Measurements from ENCODE around the gene ZDHHC16. TPM values are rescaled to one million over a fixed set of nuclear protein-coding genes. Genes with fewer than 3 reads are reported as not detected.

ZDHHC16 gene
- total RNA-seq, 8 experiments from 2014 or later, result 11.8 to 48.3 (median 25.7) TPM

DNA sequence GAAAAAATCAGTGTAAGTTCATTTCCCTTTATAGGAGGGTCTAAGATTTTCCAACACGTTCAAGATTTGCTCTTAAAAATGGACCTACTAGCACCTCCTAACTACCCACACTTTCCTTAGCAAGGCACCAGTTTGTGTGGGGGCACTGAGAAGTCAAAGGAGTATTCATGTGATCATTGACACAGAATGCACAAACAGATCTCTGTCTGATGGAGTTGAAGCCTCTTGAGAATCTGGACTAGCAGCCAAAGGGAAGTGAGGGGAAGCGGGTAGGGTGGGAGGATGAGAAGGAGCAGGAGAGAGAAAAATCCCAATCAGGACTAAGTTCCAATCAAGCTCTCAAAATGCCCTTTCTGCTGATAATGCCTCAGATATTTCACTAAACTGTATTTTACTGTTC lies 48.2 kb downstream of the ZDHHC16 start:
- no peak overlapping the region for H3K4me3 ChIP-seq
- in situ Hi-C loops (cut with MboI; ENCODE audit: low pct_unique_long_range_greater_than_20kb in 2 of 9, low sequenced_read_pairs in 9 of 9, unreplicated experiment in 9 of 9), result no loop called here

GRCh38 chr10:97494863-97495506 lies 49.0 kb downstream of the ZDHHC16 start:
- no peak for ATAC-seq (replicated peaks in 6 of 8)
- in situ Hi-C loops (cut with MboI; ENCODE audit: low pct_unique_long_range_greater_than_20kb in 2 of 9, low sequenced_read_pairs in 9 of 9, unreplicated experiment in 9 of 9), result no loop called here
- Histone ChIP-seq H3K4me1 (replicated peaks in 1 of 2) (peaks cover under 1 to 9% of the 10 kb centered on the region in 2 donors), H3K4me3 (no peak overlapping the region), H3K27ac (no peak overlapping the region)
- 24 to 73% (median 44%) methylated on average over 1 to 7 of the region's 7 CpGs; no CpG with 5 or more reads in 2 of the 10 experiments for WGBS, 10 experiments

More for the DNA sequence above, 48.2 kb downstream of the ZDHHC16 start:
- Histone ChIP-seq H3K4me1 (replicated peaks in 1 of 2) (peaks cover 0 to 7% of the 10 kb centered on the region in 2 donors), H3K27ac (no peak overlapping the region)
- no peak for ATAC-seq (replicated peaks in 6 of 8)
- WGBS, 10 experiments, result 8 to 100% (median 82%) methylated on average over 1 to 2 of the region's 2 CpGs; no CpG with 5 or more reads in 4 of the 10 experiments

DNA sequence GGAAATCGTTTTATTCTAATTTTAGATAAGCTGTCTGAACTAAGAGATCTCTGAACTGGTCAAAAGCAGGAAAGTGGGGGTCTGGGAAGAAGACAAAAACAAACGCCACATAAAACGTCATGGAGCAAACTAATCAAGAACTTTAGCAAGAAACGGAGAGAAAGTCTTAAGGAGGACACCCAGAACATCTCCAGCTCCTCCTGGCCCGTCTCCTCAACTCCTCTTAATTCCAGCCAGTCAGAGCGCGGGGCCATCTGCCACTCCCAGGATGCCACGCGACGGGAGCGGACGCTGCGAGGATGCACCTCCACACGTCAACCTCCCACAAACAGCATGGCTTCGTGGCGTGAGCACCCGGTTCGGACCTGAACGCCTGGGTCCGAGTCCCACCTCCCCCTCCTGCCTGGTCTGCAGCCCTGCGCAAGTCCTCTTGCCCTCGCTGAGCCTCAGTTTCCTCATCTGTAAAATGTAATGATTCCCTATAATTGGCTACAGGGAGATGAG lies 51.6 kb downstream of the ZDHHC16 start:
- Histone ChIP-seq H3K4me3 (peak overlapping the region; percentile 67 to 92 (median 84)), H3K4me1 (replicated peaks in 1 of 2) (peaks cover 2 to 10% of the 10 kb centered on the region in 2 donors), H3K27ac (peak overlapping the region; percentile 77 to 91)
- ATAC-seq (replicated peaks in 6 of 8), result peak; percentile 8 to 45 (median 26)
- 0 to 2% (median 0%) methylated on average over 1 to 15 of the region's 22 CpGs; no CpG with 5 or more reads in 1 of the 10 experiments for WGBS, 10 experiments
- in situ Hi-C loops (cut with MboI; ENCODE audit: low pct_unique_long_range_greater_than_20kb in 2 of 9, low sequenced_read_pairs in 9 of 9, unreplicated experiment in 9 of 9), result no loop called here

DNA sequence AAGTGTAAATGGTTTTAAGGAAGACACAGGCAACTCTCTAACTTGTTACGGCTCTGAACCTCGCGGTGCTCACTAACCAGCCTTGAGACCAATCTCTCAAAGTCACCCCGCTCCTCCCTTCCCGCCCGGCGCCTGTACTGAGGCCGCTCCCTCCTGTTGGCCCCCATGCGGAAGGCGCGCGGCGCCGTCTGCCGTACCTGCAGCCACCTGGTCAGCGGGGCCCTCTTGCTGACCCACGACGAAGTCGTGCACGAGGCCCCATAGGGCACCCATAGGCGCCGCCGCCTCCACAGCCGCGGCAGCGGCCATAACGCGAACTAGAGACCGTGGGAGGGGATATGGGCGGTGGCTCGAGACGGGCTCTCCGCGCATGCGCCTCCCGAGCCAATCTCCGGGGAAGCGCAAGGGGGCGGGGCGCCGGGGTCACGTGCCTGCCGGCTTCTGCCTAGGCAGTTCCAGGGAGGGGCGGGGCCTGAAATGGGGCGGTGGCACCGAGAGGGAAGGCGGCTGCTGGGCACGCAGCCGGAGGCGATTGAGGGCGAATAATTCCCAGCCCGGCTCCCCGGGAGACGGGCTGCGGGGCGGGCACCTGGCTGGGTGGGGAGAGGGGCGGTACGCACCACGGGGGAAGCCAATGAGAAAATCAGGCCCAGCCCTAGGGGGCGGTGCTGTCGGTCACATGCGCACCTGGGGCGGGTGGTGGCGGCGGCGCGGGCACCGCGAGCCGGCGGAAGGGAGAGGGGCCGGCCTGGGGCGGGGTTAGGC lies 52.3 kb downstream of the ZDHHC16 start, which contains the start of gene MMS19:
Gene MMS19, minus strand, starts transcription at position 347 of the 765 bp plus-strand sequence. Its CDS starts 38 bp downstream, at position 309.
- in situ Hi-C loops (cut with MboI; ENCODE audit: low pct_unique_long_range_greater_than_20kb in 2 of 9, low sequenced_read_pairs in 9 of 9, unreplicated experiment in 9 of 9), result no loop called here

DNA sequence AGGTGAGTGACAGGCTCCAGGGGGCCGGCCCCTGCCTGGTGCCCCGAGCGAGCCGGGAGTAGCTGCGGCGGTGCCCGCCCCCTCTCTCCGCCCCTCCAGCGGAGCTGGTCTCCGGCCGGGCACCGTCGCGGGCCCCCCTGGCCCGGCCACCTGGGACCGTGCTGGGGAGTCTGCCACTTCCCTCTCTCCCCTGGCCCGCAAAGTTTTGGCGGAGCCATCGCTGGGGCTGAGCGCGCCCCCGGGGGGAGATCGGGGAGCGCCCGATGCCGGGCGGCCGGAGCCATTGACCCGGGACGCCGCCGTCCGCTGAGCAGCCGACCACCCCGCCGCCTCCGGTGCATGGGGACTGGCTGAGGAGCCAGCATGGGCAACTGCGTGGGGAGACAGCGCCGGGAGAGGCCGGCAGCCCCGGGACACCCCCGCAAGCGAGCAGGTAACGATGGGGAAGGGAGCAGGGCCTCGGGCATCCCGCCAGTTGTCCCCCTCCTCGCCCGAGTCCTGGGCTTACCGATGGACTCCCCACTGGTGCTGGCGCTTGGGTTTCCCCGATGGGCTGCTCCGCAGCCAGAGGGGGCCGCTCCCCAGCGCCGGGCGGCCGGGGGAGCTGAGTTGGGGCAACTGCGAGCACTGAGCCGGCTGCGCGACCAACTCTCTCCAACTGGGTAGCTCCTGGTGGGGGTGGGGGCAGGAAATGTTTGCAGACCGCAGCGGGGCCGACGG lies 53.0 kb downstream of the ZDHHC16 start, which contains the start of gene UBTD1:
Gene UBTD1, plus strand, starts transcription at position 84 of the 720 bp plus-strand sequence. Its CDS starts 280 bp downstream, at position 364.
- peaks cover 2 to 10% of the 10 kb centered on the region in 2 donors for H3K4me1 ChIP-seq (replicated peaks in 1 of 2)
- in situ Hi-C loops (cut with MboI; ENCODE audit: low pct_unique_long_range_greater_than_20kb in 2 of 9, low sequenced_read_pairs in 9 of 9, unreplicated experiment in 9 of 9), result no loop called here
- peak within 1 kb of the TSS; percentile 77 to 91 for H3K27ac ChIP-seq
- H3K4me3 ChIP-seq, result peak within 1 kb of the TSS; percentile 67 to 92 (median 84)
- 0% methylated on average over 12 of the region's 66 CpGs; no CpG with 5 or more reads in 9 of the 10 experiments for WGBS, 10 experiments
- peak; percentile 7 to 91 (median 16) for ATAC-seq (replicated peaks in 6 of 8)

More for the DNA sequence above, 52.3 kb downstream of the ZDHHC16 start, which contains the start of gene MMS19:
- Histone ChIP-seq H3K4me1 (replicated peaks in 1 of 2) (peaks cover 2 to 10% of the 10 kb centered on the region in 2 donors), H3K27ac (peak within 1 kb of the TSS; percentile 77 to 91), H3K4me3 (peak within 1 kb of the TSS; percentile 67 to 92 (median 84))
- 30% methylated on average over 2 of the region's 73 CpGs; no CpG with 5 or more reads in 9 of the 10 experiments for WGBS, 10 experiments
- ATAC-seq (replicated peaks in 6 of 8), result peak in 7 of 8 experiments; percentile 58 to 92 (median 79)

DNA sequence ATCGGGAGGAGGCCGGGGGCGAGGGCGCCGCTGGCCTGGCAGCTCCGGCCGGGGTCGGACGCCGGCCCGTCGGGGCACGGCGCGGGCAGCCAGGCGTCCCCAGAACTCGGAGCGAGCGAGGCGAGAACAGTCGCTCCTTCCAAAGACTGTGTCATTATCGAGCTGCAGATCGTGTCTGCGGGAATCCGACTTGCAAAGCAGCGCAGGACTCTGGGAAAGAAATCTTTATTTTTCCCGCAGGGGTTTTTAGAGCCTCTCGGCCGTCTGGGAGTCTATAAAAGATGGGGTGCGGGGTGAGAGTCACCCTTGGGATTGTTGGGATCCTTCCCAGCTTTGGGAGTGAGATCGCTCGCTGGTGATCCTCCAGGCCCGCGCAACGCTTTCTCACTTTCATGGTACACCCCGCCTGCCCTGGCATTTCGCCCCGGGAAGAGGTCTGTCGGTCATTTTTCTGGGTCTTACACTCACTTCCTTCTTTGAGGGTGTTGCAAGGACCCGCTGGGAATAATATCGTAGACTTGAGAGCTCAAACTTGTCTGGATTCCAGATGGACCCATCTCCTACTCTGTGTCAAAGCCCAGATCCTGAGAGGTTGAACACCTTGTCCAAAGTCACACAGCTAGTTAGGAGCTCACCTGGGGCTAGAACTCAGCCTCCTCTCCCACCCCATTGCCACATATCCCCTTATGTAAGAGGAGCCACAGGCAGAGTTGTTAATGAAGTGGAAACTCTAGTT lies 53.8 kb downstream of the ZDHHC16 start:
- H3K4me3 ChIP-seq, result peak overlapping the region; percentile 67 to 92 (median 84)
- 0 to 9% (median 5%) methylated on average over 1 to 15 of the region's 41 CpGs; no CpG with 5 or more reads in 3 of the 10 experiments for WGBS, 10 experiments
- peak in 3 of 8 experiments; percentile 0 to 7 (median 4) for ATAC-seq (replicated peaks in 6 of 8)
- in situ Hi-C loops (cut with MboI; ENCODE audit: low pct_unique_long_range_greater_than_20kb in 2 of 9, low sequenced_read_pairs in 9 of 9, unreplicated experiment in 9 of 9), result no loop called here
- peaks cover 2 to 10% of the 10 kb centered on the region in 2 donors for H3K4me1 ChIP-seq (replicated peaks in 1 of 2)
- no peak overlapping the region for H3K27ac ChIP-seq

GRCh38 chr10:97500297-97500575 lies 54.3 kb downstream of the ZDHHC16 start:
- in situ Hi-C loops (cut with MboI; ENCODE audit: low pct_unique_long_range_greater_than_20kb in 2 of 9, low sequenced_read_pairs in 9 of 9, unreplicated experiment in 9 of 9), result no loop called here
- no peak for ATAC-seq (replicated peaks in 6 of 8)
- Histone ChIP-seq H3K27ac (no peak overlapping the region), H3K4me3 (peak overlapping the region in 1 of 5 donors; percentile 84), H3K4me1 (replicated peaks in 1 of 2) (peaks cover 2 to 10% of the 10 kb centered on the region in 2 donors)
- 75 to 100% (median 92%) methylated on average over 1 to 2 of the region's 2 CpGs; no CpG with 5 or more reads in 4 of the 10 experiments for WGBS, 10 experiments

GRCh38 chr10:97502916-97503315 lies 56.9 kb downstream of the ZDHHC16 start:
- Histone ChIP-seq H3K27ac (no peak overlapping the region), H3K4me1 (replicated peaks in 1 of 2) (peaks cover 2 to 3% of the 10 kb centered on the region in 2 donors), H3K4me3 (no peak overlapping the region)
- 85 to 100% (median 96%) methylated on average over 1 to 4 of the region's 6 CpGs; no CpG with 5 or more reads in 1 of the 10 experiments for WGBS, 10 experiments
- ATAC-seq (replicated peaks in 6 of 8), result no peak
- in situ Hi-C loops (cut with MboI; ENCODE audit: low pct_unique_long_range_greater_than_20kb in 2 of 9, low sequenced_read_pairs in 9 of 9, unreplicated experiment in 9 of 9), result no loop called here

GRCh38 chr10:97503406-97503805 lies 57.4 kb downstream of the ZDHHC16 start:
- ATAC-seq (replicated peaks in 6 of 8), result no peak
- Histone ChIP-seq H3K4me3 (no peak overlapping the region), H3K4me1 (replicated peaks in 1 of 2) (peaks cover 2 to 3% of the 10 kb centered on the region in 2 donors), H3K27ac (no peak overlapping the region)
- in situ Hi-C loops (cut with MboI; ENCODE audit: low pct_unique_long_range_greater_than_20kb in 2 of 9, low sequenced_read_pairs in 9 of 9, unreplicated experiment in 9 of 9), result no loop called here
- WGBS, 10 experiments, result 42 to 80% (median 80%) methylated on average over 1 to 3 of the region's 3 CpGs; no CpG with 5 or more reads in 7 of the 10 experiments

GRCh38 chr10:97505152-97505551 lies 59.2 kb downstream of the ZDHHC16 start:
- H3K4me1 ChIP-seq (replicated peaks in 1 of 2), result peaks cover 0 to under 1% of the 10 kb centered on the region in 2 donors
- WGBS, 10 experiments, result 0 to 91% (median 71%) methylated on average over 1 of the region's 1 CpG; no CpG with 5 or more reads in 3 of the 10 experiments
- ATAC-seq (replicated peaks in 6 of 8), result no peak
- no peak overlapping the region for H3K27ac ChIP-seq
- no peak overlapping the region for H3K4me3 ChIP-seq
- in situ Hi-C loops (cut with MboI; ENCODE audit: low pct_unique_long_range_greater_than_20kb in 2 of 9, low sequenced_read_pairs in 9 of 9, unreplicated experiment in 9 of 9), result no loop called here

DNA sequence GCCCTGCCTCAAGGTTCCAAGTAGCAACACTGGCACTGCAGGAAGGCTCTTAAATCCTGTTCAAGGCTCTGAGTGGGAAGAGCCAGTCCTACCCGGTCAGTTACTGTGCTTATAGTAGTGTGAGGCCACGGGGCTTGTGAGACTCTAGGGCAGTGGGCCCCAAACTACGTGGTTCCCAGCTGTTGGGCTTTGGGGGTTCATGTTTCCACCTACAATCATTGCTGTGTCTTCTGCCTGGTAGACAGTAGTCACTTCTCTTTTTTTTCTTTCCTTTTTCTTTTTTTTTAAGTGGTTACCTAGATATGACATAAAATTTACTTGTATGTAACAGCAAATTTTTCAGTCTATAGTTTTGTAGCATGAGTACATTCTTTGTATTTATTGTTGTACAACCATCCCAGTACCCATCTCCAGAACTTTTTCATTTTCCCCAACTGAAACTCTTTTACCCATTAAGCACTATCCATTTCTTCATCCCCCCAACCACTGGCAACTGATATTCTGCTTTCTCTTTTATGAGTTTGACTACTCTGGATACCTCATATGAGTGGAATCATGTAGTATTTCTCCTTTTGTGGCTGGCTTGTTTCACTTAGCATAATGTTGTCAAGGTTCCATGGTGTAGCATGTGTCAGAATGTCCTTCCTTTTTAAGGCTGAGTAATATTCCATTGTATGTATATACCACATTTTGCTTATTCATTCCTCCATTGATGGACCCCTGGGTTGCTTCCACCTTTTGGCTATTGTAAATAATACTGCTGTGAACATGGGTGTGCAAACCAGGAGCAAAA lies 60.4 kb downstream of the ZDHHC16 start:
- H3K27ac ChIP-seq, result no peak overlapping the region
- ATAC-seq (replicated peaks in 6 of 8), result no peak
- in situ Hi-C loops (cut with MboI; ENCODE audit: low pct_unique_long_range_greater_than_20kb in 2 of 9, low sequenced_read_pairs in 9 of 9, unreplicated experiment in 9 of 9), result no loop called here
- 69 to 100% (median 90%) methylated on average over 1 to 2 of the region's 3 CpGs; no CpG with 5 or more reads in 6 of the 10 experiments for WGBS, 10 experiments
- H3K4me3 ChIP-seq, result no peak overlapping the region
- no peaks in the 10 kb centered on the region for H3K4me1 ChIP-seq (replicated peaks in 1 of 2)

Measured in motor neuron (in vitro differentiated cells).